Retinal pigment epithelial cell (primary cell): Measurements from ENCODE around the gene HEATR5B.

Experiments used
- DNase-seq: peaks from one replicate; pipeline ENCODE4 v3.0.0-alpha.2; 2010; ENCODE audit warnings: low read depth
- H3K4me3 ChIP-seq: 2 replicates; pipeline ENCODE4 v1.5.1; 2011; ENCODE audit warnings: mild to moderate bottlenecking, low read length, control low read depth, moderate library complexity
- CTCF ChIP-seq: conservative IDR thresholded peaks from 2 replicates; pipeline ENCODE4 v1.5.1; 2011; ENCODE audit warnings: low read depth, low read length, control low read depth, inconsistent platforms

HEATR5B gene

DNA sequence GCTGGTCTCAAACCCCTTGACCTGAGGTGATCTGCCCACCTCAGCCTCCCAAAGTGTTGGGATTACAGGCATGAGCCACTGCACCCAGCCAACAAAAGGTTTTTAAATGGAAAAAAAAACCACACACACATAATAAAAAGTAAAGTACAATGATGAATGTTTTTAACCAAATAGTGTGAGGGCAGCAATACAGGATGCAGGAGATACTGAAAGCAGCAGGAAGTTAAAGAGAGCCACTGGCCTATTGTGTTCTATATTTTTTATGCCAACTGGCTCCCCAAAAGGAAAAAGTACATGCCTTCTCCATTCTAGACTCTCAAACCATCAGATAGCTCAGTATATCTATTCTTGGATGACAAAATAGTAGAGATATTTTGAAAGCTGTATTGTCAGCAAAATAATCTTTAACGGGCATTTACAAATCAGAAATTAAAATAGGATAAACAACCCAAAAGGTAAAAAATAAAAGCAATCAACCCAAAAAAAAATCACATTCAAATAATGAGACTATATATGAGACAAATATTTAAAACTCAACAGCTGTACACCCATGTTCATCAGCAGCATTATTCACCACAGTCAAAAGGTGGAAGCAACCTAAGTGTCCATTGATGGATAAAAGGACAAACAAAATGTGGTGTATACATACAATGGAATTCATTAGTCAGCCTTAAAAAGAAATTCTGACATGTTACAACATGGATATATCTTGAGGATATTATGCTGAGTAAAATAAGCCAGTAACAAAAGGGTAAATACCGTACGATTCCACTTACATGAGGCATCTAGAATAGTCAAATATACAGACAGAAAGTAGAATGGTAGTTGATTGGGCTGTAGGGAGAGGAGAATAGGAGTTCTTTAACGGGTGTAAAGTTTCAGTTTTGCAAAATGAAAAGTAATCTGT, 26.4 kb upstream of the HEATR5B start:
- TF ChIP-seq CTCF = no peak
- no peak overlapping the region for H3K4me3 ChIP-seq
- no peak for DNase-seq

DNA sequence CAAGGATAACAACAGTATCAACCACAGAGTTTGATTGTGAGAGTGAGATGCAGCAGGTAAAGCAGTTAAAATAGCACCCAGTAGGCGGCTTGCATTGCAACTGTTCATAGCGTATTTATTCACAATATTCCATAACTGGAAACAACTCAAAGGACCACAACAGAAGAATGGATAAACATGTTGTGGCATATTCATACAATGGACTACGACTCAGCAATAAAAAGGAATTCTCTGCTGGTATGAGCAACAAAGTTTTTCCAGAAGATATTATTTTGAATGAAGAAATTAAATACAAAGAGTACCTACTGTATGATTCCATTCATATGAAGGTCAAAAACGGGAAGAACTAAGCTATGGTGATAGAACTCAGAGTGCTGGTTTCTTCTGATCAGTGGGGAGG, 25.4 kb upstream of the HEATR5B start:
- H3K4me3 ChIP-seq = no peak overlapping the region
- no peak for DNase-seq
- TF ChIP-seq CTCF = no peak

DNA sequence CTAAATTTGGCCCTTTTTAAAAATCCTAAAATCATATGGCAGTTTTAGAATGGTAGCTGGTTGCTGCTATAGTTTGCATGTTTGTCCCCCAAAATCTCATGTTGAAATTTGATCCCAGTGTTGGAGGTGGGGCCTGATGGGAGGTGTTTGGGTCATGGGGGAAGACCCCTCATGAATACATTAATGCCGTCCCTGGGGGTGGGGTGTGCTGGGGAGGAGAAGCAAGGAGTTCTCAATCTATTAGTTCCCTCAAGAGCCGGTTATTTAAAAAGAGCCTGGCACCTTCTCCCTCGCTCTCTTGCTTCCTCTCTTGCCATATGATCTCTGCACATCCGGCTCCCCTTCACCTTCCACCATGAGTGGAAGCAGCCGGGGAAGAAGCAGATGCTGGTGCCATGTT, 21.0 kb upstream of the HEATR5B start:
- DNase-seq = no peak

DNA sequence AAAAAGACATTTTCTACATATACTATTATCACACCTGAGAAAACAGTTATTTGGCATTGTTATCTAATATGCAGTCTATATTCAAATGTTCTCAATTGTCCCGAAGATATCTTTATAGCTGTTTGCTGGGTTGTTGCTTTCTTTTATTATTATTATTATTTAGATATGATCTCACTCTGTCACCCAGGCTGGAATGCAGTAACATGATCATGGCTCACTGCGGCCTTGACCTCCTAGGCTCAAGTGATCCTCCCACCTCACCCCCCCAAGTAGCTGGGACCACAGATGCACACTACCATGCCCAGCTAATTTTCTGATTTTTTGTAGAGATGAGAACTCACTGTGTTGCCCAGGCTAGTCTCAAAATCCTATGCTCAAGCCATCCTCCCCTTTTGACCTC, 20.0 kb upstream of the HEATR5B start:
- DNase-seq = no peak
- H3K4me3 ChIP-seq = no peak overlapping the region
- no peak for TF ChIP-seq CTCF

More for the DNA sequence above, 21.0 kb upstream of the HEATR5B start:
- H3K4me3 ChIP-seq = no peak overlapping the region
- no peak for TF ChIP-seq CTCF

DNA sequence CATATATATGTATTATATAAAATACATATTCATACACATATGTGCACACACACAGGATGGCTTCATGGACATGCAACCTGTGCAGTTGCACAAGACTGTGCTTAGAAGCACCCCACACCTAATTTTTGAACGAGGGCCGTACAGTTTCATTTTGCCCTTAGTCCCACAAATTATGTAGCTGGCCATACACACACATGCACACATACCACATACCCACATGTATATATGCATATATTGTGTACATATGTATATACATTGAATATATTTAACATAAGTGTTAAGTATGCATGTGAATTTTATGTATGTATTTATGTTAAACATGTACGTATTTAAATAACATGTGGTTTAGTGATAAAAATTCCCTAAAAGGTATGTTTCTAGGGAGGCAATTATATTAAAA, 18.4 kb upstream of the HEATR5B start:
- H3K4me3 ChIP-seq = no peak overlapping the region
- no peak for TF ChIP-seq CTCF
- DNase-seq = no peak

- TF ChIP-seq CTCF = no peak
- no peak for DNase-seq
- H3K4me3 ChIP-seq = no peak overlapping the region
Observed at GRCh38 chr2:37100054-37100453, 15.9 kb upstream of the HEATR5B start.
